Measurements from ENCODE around the gene DUS3L. TPM values are rescaled to one million over a fixed set of nuclear protein-coding genes. Genes with fewer than 3 reads are reported as not detected.

The DUS3L gene
- total and polyA plus RNA-seq, 2 of the 8 experiments (the other 6 are each of a cell fraction or from before 2014, with no cell fraction given), result 37.6 to 39.1 TPM

- TF ChIP-seq CHD7 (IDR thresholded peaks at IDR 0.05; ENCODE audit: insufficient replicate concordance, low read length) (no peak), KDM1A (IDR thresholded peaks at IDR 0.05; ENCODE audit: borderline replicate concordance, low read length) (no peak), POLR2A (IDR thresholded peaks at IDR 0.05; ENCODE audit: control extremely low read depth in 1 of 2, low read depth in 2 of 2, low read length in 2 of 2) (peak in 1 of 2 experiments; percentile 87; a peak in 2 of 3 replicates), RAD21 (IDR thresholded peaks at IDR 0.05 in 1 of 2, conservative IDR thresholded peaks at IDR 0.05 in 1 of 2; ENCODE audit: low read depth in 2 of 2, low read length in 2 of 2) (no peak), CREB1 (IDR thresholded peaks at IDR 0.05) (peak; percentile 98), GABPA (IDR thresholded peaks at IDR 0.05; ENCODE audit: borderline replicate concordance, insufficient read depth, low read length) (peak; percentile 75; the same call in 1 of the 2 replicates)
- TF ChIP-seq, protein P1, sequence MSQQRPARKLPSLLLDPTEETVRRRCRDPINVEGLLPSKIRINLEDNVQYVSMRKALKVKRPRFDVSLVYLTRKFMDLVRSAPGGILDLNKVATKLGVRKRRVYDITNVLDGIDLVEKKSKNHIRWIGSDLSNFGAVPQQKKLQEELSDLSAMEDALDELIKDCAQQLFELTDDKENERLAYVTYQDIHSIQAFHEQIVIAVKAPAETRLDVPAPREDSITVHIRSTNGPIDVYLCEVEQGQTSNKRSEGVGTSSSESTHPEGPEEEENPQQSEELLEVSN (IDR thresholded peaks at IDR 0.05), result peak; percentile 86
These were observed at the start of gene DUS3L (continued) for GRCh38 chr19:5790559-5791520.
